Ramos (cell line): ENCODE measurements around the gene PHACTR3.

Source experiments
- in situ Hi-C: fragments of 300-500 bp; cut with MboI; formaldehyde crosslinking; loops from one replicate; pipeline ENCODE4 v1.14.3; 2022; ENCODE audit warnings: low sequenced_read_pairs; ENCODE audit not compliant: unreplicated experiment

The PHACTR3 gene

GRCh38 chr20:59572515-59572914, 31.8 kb upstream of the PHACTR3 start:
- in situ Hi-C loops, result no loop called here

GRCh38 chr20:59573837-59574236, 30.5 kb upstream of the PHACTR3 start:
- in situ Hi-C loops, result no loop called here

- in situ Hi-C loops, result no loop called here
These were observed 30.0 kb upstream of the PHACTR3 start for GRCh38 chr20:59574308-59574707.

- in situ Hi-C loops, result no loop called here
These were observed 29.1 kb upstream of the PHACTR3 start for GRCh38 chr20:59575216-59575615.

- in situ Hi-C loops, result no loop called here
These were observed 28.7 kb upstream of the PHACTR3 start for GRCh38 chr20:59575653-59576052.

GRCh38 chr20:59576216-59576953, 28.0 kb upstream of the PHACTR3 start:
- in situ Hi-C loops, result no loop called here

GRCh38 chr20:59577037-59577808, 27.1 kb upstream of the PHACTR3 start:
- in situ Hi-C loops, result no loop called here

GRCh38 chr20:59577809-59578435, 26.4 kb upstream of the PHACTR3 start:
- in situ Hi-C loops, result no loop called here

- in situ Hi-C loops, result no loop called here
These were observed 25.6 kb upstream of the PHACTR3 start for GRCh38 chr20:59578436-59579403.

- in situ Hi-C loops, result no loop called here
These were observed 24.8 kb upstream of the PHACTR3 start for GRCh38 chr20:59579404-59580145.

- in situ Hi-C loops, result no loop called here
These were observed 24.0 kb upstream of the PHACTR3 start for GRCh38 chr20:59580146-59580946.

GRCh38 chr20:59580991-59581401, 23.3 kb upstream of the PHACTR3 start:
- in situ Hi-C loops, result no loop called here

GRCh38 chr20:59581993-59582679, 22.2 kb upstream of the PHACTR3 start:
- in situ Hi-C loops, result no loop called here

- in situ Hi-C loops, result no loop called here
These were observed 20.7 kb upstream of the PHACTR3 start for GRCh38 chr20:59583428-59584277.

GRCh38 chr20:59584278-59584925, 19.9 kb upstream of the PHACTR3 start:
- in situ Hi-C loops, result no loop called here

GRCh38 chr20:59585714-59586409, 18.5 kb upstream of the PHACTR3 start:
- in situ Hi-C loops, result no loop called here
